Middle frontal gyrus (tissue), 1 donor: ENCODE data around the gene SNX13.
"Not testable (repeated sequence)": the region's sequence is repeated elsewhere in the genome, so short reads cannot be mapped to it uniquely, and the experiment has no call there.

Experiments
- DNase-seq: peaks from one replicate; pipeline ENCODE4 v3.0.0-alpha.2; 2015; ENCODE audit warnings: low spot score; ENCODE audit errors: extremely low spot score

The SNX13 gene

DNA sequence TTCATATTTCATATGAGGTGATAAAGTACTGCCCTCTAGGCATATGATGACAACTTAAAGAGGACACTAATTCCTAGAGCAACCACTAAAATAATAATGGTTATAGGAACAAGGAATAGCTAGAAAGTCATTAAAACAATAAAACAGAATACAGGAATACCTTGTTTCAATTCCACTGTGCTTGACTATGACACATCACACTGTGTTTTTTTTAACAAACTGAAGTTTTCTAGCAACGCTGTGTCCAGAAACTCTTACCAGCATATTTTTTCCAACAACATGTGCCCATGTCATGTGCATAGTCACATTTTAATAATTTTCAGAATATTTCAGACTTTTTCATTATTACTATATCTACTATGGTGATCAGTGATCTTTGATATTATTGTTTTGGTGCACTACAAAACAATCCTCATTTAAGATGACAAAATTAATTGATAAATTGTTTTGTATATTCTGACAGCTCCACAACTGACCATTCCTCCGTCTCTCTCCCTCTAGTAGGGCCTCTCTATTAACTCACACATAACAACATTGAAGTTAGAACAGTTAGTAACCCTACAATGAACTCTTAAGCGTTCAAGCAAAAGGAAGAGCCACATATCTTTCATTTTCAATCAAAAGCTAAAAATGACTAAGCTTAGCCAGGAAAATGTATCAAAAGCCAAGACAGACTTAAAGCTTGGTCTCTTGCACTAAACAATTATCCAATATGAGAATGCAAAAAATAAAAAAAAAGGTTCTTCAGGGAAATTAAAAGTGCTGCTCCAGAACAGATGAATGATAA, 85.8 kb downstream of the SNX13 start:
- no peak for DNase-seq

DNA sequence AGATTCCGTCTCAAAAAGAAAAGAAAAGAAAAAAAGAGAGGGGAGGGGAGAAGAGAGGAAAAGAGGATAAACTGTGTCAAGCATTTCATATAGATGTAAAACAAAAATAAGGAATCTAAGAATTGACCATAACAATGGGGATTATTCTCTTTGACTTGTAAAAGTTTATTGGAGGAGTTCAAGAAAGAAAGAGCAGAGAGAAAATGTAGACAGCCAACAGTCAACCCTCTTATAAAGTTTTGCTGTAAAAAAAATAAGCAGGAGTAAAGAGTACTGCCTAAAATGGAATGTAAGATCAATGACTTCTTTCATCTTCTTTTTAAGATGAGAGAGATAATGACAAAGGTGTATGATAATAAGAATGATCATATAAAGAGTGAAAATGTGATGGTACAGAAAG, 87.9 kb downstream of the SNX13 start:
- DNase-seq, result no peak

DNA sequence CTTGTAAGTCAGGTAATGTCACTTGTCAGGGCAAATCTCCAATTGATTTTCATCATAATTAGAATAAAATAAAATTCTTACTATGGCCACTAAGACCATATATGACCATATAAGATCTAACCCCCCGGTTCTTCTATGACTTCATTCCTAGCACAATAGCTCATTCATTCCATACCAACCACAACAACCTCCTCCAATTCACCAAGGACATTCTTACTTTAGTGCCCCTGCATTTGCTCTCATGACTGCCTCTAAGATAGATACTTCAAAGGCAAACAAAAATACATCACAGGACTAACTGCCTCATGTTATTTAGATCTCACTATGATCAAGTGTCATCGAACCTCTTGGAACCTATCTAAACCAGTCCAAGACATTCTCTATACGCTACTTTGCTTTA, 90.8 kb downstream of the SNX13 start:
- DNase-seq, result no peak

DNA sequence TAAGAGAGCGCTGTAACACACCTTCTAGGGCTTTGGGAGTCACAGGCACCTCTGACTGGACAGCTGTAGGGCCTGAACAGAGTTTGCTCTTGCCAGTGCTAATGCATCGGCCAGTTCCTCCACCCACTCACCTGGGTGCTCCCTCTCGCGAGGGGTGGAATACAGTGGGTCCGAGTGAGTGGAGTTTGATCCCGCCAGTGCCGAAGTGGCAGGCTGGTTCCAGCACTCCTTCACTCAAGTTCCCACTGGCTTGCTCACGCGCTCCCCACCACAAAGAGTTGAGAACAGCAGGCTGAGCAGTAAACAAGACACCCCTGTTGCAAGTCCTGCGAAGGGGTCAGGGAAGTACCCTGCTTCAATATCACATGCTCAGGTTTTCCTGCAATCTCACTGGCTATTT, 91.8 kb downstream of the SNX13 start:
- no peak for DNase-seq

DNA sequence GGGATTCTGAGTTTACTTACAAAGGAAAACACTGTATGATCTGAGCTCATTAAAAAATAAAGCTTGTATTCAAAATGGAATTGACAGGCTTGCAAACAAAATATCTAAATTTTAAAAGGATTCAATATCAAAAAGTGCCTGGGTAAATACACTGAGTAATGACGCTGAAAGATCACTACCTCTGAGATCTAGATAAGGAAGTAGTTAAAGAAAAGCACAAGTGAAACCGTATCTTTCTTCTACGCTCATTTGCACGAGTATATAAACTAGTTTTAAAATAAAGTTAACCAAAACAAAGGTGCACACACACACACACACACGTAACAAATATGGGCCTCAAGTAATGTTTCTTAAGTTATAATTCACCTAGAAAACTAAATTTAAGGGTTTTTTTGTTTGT, 93.4 kb downstream of the SNX13 start:
- no peak for DNase-seq

DNA sequence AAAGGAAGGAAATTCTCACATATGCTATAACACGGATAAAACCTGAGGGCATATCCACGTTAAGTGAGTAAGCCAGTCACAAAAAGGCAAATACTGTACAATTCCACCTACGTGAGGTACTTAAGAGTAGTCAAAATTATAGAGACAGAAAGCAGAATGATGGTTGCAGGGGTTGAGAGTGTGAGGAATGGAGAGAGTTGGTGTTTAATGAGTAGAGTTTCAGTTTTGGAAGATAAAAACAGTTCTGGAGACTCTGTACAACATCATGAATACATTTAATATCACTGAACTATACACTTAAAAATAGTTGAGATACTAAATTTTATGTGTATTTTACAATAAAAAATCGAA, 95.1 kb downstream of the SNX13 start:
- no peak for DNase-seq

DNA sequence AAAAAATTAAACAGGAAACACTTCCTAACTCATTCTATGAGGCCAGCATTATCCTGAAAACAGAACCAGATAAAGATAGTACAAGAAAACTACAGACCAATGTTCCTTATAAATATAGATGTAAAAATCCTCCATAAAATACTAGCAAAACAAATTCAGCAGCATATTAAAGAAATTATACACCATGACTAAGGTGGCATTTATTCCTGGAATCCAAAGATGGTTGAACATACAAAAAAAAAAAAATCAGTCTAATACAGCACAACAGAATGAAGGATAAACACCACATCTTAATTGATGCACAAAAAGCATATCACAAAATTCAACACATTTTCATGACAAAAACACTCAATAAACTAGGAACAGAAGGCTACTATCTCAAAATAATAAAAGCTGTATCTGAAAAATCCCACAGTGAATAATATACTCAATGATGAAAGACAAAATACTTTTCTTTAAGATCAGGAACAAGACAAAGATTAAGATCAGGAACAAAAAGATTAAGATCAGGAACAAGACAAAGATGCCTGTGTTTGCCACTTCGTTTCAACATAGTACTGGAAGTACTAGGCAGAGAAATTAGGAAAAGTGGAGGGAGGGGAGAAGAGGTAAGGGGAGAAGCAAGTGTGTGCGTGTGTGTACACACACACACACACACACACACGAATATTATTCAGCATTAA, 95.6 kb downstream of the SNX13 start:
- DNase-seq, result no peak

DNA sequence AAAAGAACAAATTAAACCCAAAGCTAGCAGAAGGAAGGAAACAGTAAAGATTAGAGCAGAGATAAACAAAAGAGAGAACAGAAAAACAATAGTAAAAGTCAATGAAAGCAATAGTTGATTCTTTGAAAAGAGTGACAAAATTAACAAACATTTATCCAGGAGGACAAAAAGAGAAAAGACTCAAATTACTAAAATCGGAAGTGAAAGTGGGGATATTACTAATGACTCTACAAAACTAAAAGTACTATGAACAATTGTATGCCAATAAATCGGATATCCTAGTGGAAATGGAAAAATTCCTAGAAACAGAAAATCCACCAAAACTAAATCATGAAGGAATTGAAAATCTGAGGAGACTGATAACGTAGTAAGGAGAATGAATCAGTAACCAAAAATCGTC, 96.3 kb downstream of the SNX13 start:
- DNase-seq, result no peak

DNA sequence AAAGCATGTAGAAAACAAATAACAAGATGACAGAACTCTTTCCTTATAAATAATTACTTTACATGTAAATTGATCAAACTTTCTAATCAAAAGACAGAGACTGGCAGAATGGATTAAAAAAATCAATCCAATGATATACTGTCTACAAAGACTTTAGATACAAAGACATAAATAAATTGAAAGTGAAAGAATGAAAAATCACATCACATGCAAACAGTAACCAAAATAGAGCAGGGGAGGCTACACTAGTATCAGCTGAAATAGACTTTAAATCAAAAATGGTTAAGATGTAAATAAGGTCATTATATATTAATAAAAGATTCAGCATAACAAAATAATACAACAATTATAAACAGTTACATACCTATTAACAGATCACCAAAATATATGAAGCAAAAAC, 97.3 kb downstream of the SNX13 start:
- no peak for DNase-seq

DNA sequence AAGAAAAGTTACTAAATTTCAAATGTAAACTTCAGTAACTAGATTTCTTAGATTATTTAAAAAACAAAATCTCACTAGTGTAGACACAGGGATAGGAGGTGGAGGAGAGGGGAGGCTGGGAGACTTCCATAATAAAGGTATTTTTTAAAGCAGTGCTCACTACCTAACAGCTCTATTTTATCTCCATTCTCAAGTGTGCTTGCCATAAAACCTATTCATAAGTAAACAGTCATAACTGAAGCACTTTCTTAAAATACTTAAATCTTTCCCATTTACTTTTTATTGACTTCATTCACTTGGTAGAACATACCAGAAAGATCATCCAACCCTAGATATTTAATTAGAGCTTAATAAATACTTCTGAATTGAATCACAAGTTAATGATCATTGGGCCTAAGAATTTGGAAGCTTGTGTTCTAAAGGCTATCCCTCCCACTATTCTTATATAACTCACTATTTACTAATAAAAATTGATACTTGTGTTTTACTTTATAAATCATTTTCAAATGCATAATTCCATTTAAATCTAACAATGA, 107.4 kb downstream of the SNX13 start:
- DNase-seq, result no peak

DNA sequence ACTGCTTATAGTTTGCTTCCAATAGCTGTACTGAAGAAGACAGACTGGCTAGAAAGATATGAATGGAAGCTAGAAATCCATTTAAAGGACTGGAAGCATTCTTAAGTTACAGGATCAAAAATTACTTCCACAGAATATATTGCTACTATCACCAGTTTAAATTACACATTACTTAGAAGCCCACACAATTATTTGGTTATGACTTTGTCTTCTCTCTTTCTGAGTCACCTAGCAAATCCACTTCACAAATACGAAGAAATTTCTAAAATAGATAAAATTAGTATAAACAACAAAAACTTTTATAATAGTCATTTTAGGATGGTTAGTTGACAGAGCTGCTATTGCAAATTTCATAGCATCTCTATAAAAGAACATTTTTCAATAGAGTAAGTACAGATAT, 108.1 kb downstream of the SNX13 start:
- no peak for DNase-seq

DNA sequence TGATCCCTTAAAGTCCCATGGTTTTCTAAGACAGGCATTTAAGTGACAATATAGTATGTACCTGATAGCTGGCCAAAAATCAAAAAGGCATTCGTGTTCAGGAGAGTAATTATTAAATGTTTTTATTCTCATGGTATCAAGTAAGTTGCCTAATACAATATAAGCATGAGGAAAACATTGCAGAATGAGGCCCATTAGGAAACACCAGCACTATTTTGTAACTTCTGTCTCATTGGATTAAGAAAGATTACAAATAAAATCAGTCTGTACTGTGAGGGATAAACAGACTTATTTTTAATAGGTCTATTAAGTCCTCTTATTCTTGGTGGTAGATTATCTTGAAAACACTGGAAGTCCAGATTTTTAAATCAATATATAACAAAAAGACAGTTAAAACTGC, 110.1 kb downstream of the SNX13 start:
- DNase-seq, result no peak

DNA sequence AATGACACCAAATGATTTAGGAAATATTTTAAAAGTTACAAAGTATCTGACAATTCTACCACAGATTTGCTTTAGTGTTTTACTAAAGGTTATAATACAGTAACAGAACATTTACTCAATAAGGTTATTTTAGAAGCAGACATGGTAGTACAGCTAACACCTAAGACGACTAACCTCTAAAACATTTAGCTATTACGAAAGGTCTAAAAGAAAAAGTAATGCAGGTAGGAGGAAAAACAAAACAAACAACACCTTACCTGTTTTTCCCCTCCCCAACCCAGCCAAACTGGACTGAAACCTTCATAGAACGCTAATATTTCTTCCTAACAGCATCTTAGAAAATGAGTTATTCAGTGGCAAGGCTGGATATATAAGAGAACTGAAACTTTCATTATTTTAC, 111.3 kb downstream of the SNX13 start:
- no peak for DNase-seq

DNA sequence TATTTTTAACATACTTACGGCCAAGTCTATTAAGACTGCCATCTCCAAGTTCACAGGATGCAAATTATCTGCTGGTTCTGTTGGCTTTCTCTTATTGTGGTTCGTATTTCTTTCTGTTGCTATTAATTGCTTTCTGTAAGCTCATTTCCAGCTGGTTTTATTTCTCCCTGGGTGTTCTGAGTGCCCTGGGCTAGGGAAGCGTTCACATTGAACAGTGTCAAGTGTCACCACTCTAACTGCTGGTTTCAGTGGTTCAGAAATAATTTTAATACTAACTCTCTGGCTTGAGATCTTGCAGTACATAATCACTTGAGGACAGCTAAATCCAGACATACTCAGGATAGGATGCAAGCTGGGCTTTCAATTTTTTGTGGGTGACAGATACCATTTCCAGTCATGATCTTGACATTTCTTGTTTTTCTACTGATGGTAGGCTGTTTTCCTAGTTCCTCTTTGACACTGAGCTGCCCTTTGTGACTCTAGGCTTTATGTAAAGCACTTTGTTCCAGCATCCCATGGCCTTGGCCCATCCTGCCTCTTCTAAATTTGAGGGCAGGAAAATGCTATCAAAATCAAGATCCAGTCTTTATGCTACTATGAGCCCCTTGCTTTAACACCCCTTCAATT, 117.6 kb downstream of the SNX13 start:
- DNase-seq, result no peak

DNA sequence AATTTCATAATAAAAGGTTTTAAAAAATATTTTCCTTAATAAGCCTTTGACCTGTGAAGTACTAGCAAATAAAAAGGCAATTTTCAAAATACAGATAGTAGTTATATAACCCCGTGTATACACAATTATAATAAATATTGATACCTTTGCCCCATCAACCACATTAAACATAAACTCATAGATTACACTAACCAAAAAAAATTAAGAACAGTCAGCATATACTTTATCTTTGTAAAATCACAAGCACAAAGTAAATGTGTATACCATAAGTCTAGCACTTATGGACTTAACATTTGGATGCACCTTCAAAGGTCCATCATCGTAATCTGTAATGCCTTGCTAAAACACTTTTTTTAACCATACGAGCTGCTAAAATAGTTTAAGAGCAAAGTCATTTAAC, 123.4 kb downstream of the SNX13 start:
- no peak for DNase-seq

DNA sequence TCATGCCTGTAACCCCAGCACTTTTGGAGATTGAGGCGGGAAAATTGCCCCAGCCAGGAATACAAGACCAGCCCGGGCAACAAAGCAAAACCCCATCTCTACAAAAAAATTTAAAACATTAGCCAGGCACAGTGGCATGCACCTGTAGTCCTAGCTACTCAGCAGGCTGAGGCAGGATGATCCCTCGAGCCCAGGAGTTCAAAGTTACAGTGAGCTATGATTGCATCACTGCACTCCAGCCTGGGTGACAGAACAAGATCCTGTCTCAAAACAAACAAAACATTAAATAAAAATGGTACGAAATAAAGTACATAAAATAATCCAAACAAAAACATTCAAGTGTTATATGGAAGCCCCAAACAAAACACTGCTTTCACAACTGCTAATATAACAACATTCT, 125.0 kb downstream of the SNX13 start:
- no peak for DNase-seq

DNA sequence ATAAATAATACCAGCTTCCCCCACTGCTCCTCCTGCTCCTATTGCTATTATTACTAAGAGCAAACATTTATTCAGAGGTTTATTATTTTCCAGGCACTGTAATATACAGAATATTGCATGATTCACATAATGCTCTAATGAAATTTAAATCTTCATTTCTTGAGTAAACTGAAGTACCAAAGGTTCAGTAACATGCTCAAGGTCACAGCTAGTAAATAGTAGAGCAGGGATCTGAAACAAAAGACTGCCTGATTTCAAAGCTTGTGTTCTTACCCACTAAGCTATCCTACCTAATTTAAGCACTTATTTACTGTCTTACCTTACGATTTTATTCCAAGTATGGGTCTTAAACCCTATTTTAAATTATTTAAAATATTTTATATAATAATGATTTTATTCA, 126.2 kb downstream of the SNX13 start:
- no peak for DNase-seq

DNA sequence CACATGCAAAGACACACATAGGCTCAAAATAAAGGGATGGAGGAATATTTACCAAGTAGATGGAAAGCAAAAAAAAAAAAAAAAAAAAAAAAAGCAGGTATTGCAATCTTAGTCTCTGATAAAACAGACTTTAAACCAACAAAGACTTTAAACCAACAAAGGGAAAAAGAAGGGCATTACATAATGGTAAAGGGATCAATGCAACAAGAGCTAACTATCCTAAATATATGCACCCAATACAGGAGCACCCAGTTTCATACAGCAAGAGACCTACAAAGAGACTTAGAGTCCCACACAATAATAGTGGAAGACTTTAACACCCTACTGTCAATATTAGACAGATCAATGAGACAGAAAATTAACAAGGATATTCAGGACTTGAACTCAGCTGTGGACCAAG, 131.1 kb downstream of the SNX13 start:
- not testable (repeated sequence) for DNase-seq

DNA sequence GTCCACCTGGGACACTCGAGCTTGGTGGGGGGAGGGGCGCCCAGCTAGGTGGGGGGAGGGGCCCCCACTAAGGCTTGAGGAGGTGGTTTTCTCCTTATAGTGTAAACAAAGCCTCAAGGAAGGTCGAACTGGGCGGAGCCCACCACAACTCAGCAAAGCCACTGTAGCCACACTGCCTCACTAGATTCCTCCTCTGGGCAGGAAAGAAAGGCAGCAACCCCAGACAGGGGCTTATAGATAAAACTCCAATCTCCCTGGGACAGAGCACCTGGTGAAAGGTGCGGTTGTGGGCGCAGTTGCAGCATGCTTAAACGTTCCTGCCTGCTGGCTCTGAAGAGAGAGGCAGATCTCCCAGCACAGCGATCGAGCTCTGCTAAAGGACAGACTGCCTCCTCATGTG, 133.1 kb downstream of the SNX13 start:
- no peak for DNase-seq

DNA sequence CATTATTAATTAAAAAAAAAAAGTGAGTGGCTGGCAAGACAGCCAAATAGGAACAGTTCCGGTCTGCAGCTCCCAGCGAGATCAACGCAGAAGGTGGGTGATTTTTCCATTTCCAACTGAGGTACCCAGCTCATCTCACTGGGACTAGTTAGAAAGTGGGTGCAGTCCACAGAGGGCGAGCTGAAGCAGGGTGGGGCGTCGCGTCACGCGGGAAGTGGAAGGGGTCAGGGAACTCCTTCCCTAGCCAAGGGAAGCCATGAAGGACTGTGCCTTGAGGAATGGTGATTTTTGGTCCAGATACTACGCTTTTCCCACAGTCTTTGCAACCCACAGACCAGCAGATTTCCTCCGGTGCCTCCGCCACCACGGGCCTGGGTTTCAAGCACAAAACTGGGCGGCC, 133.7 kb downstream of the SNX13 start:
- DNase-seq, result no peak

DNA sequence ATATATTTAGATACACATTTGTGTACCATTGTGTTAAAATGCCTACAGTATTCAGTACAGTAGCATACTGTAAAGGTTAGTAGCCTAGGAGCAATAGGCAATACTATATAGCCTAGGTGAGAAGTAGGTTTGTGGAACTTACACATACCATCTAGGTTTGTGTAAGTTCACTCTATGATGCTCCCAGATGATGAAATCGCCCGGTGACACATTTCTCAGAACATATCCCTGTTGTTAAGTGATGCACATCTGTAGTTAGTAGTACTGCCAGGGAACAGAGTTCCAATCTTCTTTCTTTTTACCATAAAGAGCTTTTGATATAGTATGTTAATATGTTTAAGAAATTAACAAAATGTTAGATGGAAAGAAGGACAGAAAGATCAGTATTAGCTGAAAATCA, 138.2 kb downstream of the SNX13 start:
- DNase-seq, result no peak

DNA sequence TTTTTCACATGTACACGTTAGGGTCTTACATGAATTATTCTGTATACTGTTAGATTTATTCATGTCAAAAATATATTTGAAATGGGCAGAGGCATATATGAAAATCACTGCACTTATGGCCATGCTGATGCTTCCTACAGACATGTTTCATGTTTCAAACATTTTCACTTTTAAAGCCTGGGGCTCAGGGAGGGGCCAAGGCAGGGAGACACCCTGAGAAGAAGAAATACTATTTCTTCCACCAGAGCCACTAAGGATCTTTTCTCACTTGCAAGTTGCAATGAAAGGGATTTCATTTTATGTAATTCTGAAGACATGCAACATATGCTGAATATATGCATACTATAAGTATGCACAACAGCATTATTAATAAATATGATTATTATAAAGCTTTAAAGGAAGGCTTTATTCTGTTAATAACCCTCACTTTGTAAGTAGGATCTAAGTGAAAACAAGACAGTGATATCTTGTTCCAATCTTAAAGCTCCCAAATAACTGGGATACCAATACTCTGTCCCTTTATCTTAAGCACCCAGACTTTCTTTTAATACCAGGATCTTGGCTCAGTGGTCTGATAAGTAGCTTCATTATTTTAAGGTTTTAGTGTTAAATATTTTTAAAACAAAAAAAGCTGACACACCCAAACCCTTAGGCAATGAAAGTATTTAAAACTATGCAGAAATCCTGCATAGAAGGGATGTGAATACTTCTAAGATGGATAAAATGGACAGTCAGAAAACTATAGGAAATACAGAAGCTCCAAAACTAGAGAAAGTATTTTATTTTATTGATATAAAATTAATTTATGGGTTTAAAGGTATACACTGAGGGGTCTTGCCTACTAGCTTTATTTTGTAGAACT, 148.0 kb downstream of the SNX13 start:
- no peak for DNase-seq
